BLaER1 treated with 17β-estradiol and CSF1 and Interleukin-3, amounts not matched to agents 10 nM and 100 nM (cell line): Measurements from ENCODE around the gene KTI12.
A peak's percentile ranks its signal among the peaks of the same experiment; 100 is the strongest.

Experiments used
- H3K27ac ChIP-seq, 11 experiments: shearing (Covaris generic); formaldehyde crosslinking; 2 replicates each; pipeline ENCODE4 v1.8.1; 2022
- H3K27me3 ChIP-seq, 11 experiments: shearing (Covaris generic); formaldehyde crosslinking; 2 replicates each; pipeline ENCODE4 v1.8.1; 2022
- H3K36me3 ChIP-seq, 11 experiments: shearing (Covaris generic); formaldehyde crosslinking; 2 replicates each; pipeline ENCODE4 v1.8.1; 2022
- H3K4me1 ChIP-seq, 10 experiments: shearing (Covaris generic); formaldehyde crosslinking; 2 replicates each; pipeline ENCODE4 v1.8.1; 2022
- H3K4me2 ChIP-seq, 11 experiments: shearing (Covaris generic); formaldehyde crosslinking; 2 replicates each; pipeline ENCODE4 v1.8.1; 2022
- H3K4me3 ChIP-seq, 10 experiments: shearing (Covaris generic); formaldehyde crosslinking; 2 replicates each; pipeline ENCODE4 v1.8.1; 2022
- H3K9ac ChIP-seq, 11 experiments: shearing (Covaris generic); formaldehyde crosslinking; 2 replicates each; pipeline ENCODE4 v1.8.1; 2022
- H3K9me3 ChIP-seq, 11 experiments: shearing (Covaris generic); formaldehyde crosslinking; replicated peaks in 1 of 11; 2 replicates each; pipeline ENCODE4 v1.8.1; 2022
- H4K20me1 ChIP-seq, 11 experiments: shearing (Covaris generic); formaldehyde crosslinking; 2 replicates each; pipeline ENCODE4 v1.8.1; 2022
- Cebpa-rat ChIP-seq, 11 experiments: shearing (Covaris generic); IDR thresholded peaks; 2 replicates each; pipeline ENCODE4 v1.8.1; 2022

Gene KTI12

DNA sequence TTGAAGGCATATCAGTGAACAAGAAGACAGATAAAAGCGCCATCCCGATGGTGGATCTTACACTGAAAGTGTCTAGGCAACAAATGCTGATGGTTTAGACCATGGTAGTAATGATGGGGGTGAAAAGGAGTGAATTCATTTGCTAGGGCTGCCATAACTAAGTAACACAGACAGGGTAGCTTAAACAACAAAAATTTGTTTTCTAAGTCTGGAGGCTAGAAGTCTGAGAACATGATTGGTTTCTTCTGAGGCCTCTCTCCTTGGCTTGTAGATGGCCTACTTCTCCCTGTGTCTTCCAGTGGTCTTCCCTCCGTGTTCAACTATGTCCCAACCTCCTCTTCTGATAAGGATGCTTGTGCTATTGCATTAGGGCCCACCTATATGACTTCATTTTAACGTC, 29.7 kb downstream of the KTI12 start:
- no peak overlapping the region for H3K4me2 ChIP-seq
- H3K27me3 ChIP-seq, result peaks cover 0 to 6% (median 0%) of the 10 kb centered on the region in 11 experiments; a peak in 4 of 22 replicates
- TF ChIP-seq Cebpa-rat (IDR thresholded peaks at IDR 0.05), result no peak
- H3K36me3 ChIP-seq, result no peaks in the 10 kb centered on the region
- H4K20me1 ChIP-seq, result no peaks in the 10 kb centered on the region
- peaks cover 0 to 4% (median 0%) of the 10 kb centered on the region in 10 experiments; a peak in 1 of 20 replicates for H3K4me1 ChIP-seq
- H3K9me3 ChIP-seq, result no peaks in the 10 kb centered on the region
- H3K9ac ChIP-seq, result no peak overlapping the region
- H3K27ac ChIP-seq, result no peak overlapping the region
- no peak overlapping the region for H3K4me3 ChIP-seq

DNA sequence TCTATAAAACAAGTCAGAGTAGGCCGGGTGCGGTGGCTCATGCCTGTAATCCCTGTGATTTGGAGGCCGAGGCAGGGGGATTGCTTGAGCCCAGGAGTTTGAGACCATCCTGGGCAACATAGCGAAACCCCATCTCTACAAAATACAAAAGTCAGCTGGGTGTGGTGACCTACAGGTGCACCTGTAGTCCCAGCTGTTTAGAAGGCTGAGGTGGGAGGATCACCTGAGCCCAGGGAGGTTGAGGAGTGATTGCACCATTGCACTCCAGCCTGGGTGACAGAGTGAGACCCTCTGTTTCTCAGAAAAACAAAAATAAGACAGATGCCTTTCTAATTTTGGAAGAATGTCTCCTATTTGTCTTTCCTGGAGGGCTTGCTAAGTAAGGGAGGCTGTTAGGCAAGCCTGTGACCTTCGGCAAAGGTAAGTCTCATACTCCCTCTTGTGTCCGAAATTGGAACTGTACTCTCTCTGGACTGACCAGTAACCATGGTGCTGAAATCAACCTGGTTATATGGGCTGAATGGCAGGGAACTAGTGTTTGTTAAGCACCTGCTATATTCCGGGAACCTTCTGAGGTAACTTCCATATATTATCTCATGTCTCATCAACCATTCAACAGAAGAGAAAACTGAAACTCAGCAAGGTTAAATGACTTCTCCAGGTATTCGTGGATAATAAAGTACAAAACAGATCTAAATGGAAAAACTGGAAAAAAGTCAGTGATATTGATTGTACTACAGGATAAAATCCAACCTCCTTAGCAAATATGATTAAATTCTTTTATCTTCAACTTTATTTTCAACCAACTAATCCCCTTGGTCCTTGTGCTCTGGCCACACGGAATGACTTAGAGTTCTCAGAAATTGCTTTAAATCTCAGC, 31.3 kb downstream of the KTI12 start:
- Histone ChIP-seq H3K4me2 (no peak overlapping the region), H3K4me1 (peaks cover 0 to 2% (median 0%) of the 10 kb centered on the region in 10 experiments; a peak in 1 of 20 replicates), H3K36me3 (no peaks in the 10 kb centered on the region), H4K20me1 (no peaks in the 10 kb centered on the region), H3K27me3 (peaks cover 0 to 6% (median 0%) of the 10 kb centered on the region in 11 experiments; a peak in 4 of 22 replicates), H3K9ac (no peak overlapping the region), H3K4me3 (no peak overlapping the region), H3K27ac (no peak overlapping the region), H3K9me3 (no peaks in the 10 kb centered on the region)
- no peak for TF ChIP-seq Cebpa-rat (IDR thresholded peaks at IDR 0.05)

DNA sequence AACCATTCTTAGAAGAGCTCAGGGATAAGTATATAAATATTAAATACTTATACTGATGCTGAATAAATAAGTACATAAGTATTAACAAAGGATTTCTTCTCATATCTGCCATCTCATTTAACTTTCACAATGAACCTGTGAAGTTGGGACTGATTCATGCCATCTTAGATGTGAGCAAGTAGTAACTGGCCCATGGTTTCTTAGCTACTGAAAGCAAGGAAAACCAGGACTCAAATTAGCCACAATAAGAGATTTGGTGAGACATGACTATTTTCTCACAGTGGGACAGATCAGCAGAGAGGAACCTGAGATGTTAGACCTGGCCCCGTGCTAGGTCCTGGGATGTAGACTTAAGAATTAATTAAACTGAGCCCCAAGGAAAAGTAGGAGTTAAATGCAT, 34.9 kb downstream of the KTI12 start:
- no peak for TF ChIP-seq Cebpa-rat (IDR thresholded peaks at IDR 0.05)
- Histone ChIP-seq H3K4me2 (no peak overlapping the region), H3K9me3 (no peaks in the 10 kb centered on the region), H3K27me3 (no peaks in the 10 kb centered on the region), H3K27ac (no peak overlapping the region), H4K20me1 (no peaks in the 10 kb centered on the region), H3K9ac (no peak overlapping the region), H3K4me3 (no peak overlapping the region), H3K4me1 (no peaks in the 10 kb centered on the region), H3K36me3 (no peaks in the 10 kb centered on the region)

DNA sequence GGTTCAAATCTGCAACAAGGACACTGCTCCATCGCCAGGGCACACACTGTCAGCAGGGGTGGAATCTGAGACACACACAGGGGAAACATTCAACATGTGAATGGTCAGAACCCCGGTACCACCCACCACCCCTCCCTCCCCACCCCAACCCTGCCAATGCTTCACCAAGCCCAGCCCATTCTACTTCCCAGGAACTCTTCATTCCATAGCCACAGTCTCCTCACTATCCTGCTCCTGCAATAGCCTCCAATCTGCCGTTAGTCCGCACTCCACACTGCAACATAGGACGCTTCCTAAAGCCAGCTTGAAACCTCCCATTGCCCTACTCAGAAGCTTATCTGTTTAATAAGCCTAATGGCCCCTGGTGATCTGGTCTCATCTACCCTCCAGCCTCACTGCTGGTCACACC, 35.6 kb downstream of the KTI12 start:
- no peaks in the 10 kb centered on the region for H4K20me1 ChIP-seq
- H3K27ac ChIP-seq, result no peak overlapping the region
- no peak overlapping the region for H3K4me3 ChIP-seq
- no peaks in the 10 kb centered on the region for H3K27me3 ChIP-seq
- no peak for TF ChIP-seq Cebpa-rat (IDR thresholded peaks at IDR 0.05)
- H3K4me1 ChIP-seq, result no peaks in the 10 kb centered on the region
- H3K36me3 ChIP-seq, result no peaks in the 10 kb centered on the region
- no peaks in the 10 kb centered on the region for H3K9me3 ChIP-seq
- H3K4me2 ChIP-seq, result no peak overlapping the region
- H3K9ac ChIP-seq, result no peak overlapping the region

DNA sequence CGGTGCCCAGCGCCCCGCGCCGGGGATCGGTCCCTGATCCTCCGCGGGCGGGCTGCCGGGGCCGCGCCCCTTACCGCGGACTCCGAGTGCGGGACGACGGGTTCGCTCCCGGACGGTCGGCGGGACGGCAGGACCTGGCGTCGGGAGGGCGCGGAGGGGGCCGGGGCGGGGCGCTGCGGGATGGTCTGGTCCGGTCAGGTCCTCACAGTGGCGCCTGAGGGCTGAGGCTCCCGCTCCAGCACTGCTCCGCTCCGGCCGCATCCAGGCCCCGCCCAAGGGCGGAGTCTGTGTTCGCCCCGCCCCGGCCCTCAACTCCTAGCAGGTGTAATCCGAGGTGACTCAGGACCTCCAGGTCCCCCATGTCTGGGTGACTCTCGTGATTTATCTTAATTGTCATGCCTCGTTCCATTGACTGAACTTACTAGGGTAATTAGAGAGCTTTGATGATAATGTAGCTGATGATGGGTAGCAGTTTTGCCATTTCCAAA, 43.1 kb downstream of the KTI12 start, which contains the start of gene RAB3B:
Gene RAB3B (minus strand): TSS at position 223 of the 488 bp plus-strand sequence. CDS start 13,583 bp downstream, outside the sequence.
- Histone ChIP-seq H3K4me3 (peak within 1 kb of the TSS; percentile 52 to 76 (median 67)), H3K4me1 (no peaks in the 10 kb centered on the region; a peak in 1 of 20 replicates), H3K27ac (peak within 1 kb of the TSS in 2 of 11 experiments; percentile 18 to 20; a peak in 2 of 22 replicates), H3K27me3 (peaks cover 0 to 23% (median 9%) of the 10 kb centered on the region in 11 experiments; a peak in 11 of 22 replicates), H3K9me3 (no peaks in the 10 kb centered on the region), H3K4me2 (peak within 1 kb of the TSS; percentile 76 to 91 (median 85)), H4K20me1 (0 out of 22 replicates have a peak, but pooled peaks cover 0 to 4% (median 0%) of the 10 kb centered on the region in 11 experiments), H3K9ac (peak within 1 kb of the TSS; percentile 48 to 79 (median 68); a peak in 19 of 22 replicates), H3K36me3 (no peaks in the 10 kb centered on the region)
- TF ChIP-seq Cebpa-rat (IDR thresholded peaks at IDR 0.05), result no peak

DNA sequence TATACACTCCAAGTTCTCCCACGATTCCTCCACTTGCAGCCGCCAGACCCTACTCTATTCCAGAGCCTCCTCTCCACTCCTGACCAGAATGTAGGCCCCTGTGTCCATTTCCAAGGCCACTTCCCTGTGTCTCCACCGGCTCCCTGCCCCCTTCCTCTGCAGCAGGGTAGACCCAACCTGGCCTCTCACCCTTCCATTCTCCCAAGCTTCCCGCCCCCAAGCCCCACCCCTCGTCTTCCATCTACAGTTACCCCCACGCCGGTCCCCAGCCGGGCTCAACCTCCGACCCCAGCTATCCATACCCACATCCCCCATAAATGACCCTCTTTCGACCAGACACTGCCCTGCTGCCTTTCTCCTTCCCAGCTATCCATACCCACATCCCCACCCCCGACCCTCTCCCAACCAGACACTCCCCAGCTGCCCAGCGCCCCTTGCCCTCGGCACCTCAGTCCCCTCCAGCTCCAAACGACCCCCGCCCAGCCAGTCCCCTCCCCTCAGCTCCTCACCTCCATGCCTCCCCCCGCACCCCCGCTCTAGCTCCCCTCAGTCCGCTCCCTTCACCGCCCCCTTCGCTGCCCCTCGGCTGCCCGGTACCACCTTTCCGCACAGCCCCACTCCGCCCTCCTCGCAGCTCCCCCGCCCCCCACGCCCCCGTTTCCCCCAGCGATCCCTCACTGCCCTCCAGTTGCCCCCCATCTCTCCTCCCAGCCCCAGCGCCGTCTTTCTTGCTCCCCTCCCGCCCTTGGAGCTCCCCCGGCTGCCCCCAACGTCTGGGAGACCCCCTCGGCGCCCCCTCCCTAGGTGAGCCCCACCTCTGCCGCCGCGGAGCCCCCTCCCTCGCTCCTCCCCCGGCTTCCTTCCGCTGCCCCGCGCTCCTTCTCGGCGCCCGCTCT, 43.8 kb downstream of the KTI12 start:
- Histone ChIP-seq H3K36me3 (no peaks in the 10 kb centered on the region), H3K4me2 (peak overlapping the region; percentile 76 to 91 (median 85)), H3K27me3 (peaks cover 0 to 23% (median 9%) of the 10 kb centered on the region in 11 experiments; a peak in 11 of 22 replicates), H3K4me3 (peak overlapping the region; percentile 52 to 76 (median 67)), H3K9me3 (no peaks in the 10 kb centered on the region), H3K4me1 (no peaks in the 10 kb centered on the region; a peak in 1 of 20 replicates), H4K20me1 (0 out of 22 replicates have a peak, but pooled peaks cover 0 to 4% (median 0%) of the 10 kb centered on the region in 11 experiments), H3K9ac (peak overlapping the region; percentile 48 to 79 (median 68); a peak in 19 of 22 replicates), H3K27ac (peak overlapping the region in 2 of 11 experiments; percentile 18 to 20; a peak in 2 of 22 replicates)
- TF ChIP-seq Cebpa-rat (IDR thresholded peaks at IDR 0.05), result no peak

DNA sequence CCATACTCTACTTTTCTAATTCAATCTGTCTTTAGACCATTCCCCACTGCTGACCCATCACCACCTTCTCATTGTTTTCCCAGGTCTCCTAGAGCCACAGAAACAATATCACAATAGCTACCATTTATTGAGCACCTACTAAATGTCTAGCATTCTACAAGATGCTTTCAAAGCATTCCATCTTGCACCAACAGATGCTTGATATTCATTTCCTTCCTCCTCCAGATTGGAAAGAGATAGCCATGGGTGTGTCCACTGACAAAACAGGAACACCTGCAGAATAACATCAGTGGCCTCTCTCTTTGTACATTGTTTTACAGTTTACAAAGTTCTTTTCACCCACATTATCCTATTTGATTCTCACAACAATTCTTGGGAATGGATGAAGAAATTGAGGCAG, 45.4 kb downstream of the KTI12 start:
- Histone ChIP-seq H3K4me1 (no peaks in the 10 kb centered on the region; a peak in 1 of 20 replicates), H3K27ac (no peak overlapping the region), H3K4me2 (no peak overlapping the region), H3K4me3 (no peak overlapping the region), H3K9me3 (no peaks in the 10 kb centered on the region), H3K27me3 (peaks cover 0 to 23% (median 9%) of the 10 kb centered on the region in 11 experiments; a peak in 11 of 22 replicates), H3K9ac (no peak overlapping the region), H3K36me3 (no peaks in the 10 kb centered on the region), H4K20me1 (0 out of 22 replicates have a peak, but pooled peaks cover 0 to 4% (median 0%) of the 10 kb centered on the region in 11 experiments)
- TF ChIP-seq Cebpa-rat (IDR thresholded peaks at IDR 0.05), result no peak

DNA sequence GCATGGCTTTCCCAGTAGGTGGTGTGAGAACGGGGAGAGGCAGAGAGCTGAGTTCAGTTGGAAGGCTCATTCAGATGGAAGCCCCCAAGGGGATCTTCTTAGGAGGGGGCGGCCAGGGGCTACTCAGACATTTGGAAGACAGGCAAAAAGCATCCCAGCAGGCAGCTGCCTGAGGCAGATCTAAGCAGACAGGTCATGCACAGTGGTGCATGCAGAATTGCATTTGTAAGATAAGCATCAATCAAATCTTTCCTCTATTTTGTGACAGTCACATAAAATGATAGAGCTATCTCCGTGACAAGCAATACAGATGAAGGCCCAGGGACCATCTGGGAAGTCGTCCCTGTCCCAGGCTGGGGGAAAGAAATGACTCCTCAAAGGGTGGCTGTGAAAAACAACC, 46.9 kb downstream of the KTI12 start:
- H3K27me3 ChIP-seq, result peaks cover 0 to 20% (median 9%) of the 10 kb centered on the region in 11 experiments; a peak in 11 of 22 replicates
- no peak overlapping the region for H3K27ac ChIP-seq
- no peak for TF ChIP-seq Cebpa-rat (IDR thresholded peaks at IDR 0.05)
- H3K9me3 ChIP-seq, result no peaks in the 10 kb centered on the region
- H3K9ac ChIP-seq, result no peak overlapping the region
- no peak overlapping the region for H3K4me3 ChIP-seq
- no peaks in the 10 kb centered on the region; a peak in 1 of 20 replicates for H3K4me1 ChIP-seq
- H3K4me2 ChIP-seq, result no peak overlapping the region
- H4K20me1 ChIP-seq, result 0 out of 22 replicates have a peak, but pooled peaks cover 0 to 4% (median 0%) of the 10 kb centered on the region in 11 experiments
- no peaks in the 10 kb centered on the region for H3K36me3 ChIP-seq
